ENCODE data around the gene OSBPL10. TPM values are rescaled to one million over a fixed set of nuclear protein-coding genes. Genes with fewer than 3 reads are reported as not detected.

The OSBPL10 gene
- total RNA-seq (2022; extraction: Qiagen RNA extraction; ENCODE audit: low read depth) = 14.5 to 23.1 TPM (median 22.9 TPM) in 5 replicates

DNA sequence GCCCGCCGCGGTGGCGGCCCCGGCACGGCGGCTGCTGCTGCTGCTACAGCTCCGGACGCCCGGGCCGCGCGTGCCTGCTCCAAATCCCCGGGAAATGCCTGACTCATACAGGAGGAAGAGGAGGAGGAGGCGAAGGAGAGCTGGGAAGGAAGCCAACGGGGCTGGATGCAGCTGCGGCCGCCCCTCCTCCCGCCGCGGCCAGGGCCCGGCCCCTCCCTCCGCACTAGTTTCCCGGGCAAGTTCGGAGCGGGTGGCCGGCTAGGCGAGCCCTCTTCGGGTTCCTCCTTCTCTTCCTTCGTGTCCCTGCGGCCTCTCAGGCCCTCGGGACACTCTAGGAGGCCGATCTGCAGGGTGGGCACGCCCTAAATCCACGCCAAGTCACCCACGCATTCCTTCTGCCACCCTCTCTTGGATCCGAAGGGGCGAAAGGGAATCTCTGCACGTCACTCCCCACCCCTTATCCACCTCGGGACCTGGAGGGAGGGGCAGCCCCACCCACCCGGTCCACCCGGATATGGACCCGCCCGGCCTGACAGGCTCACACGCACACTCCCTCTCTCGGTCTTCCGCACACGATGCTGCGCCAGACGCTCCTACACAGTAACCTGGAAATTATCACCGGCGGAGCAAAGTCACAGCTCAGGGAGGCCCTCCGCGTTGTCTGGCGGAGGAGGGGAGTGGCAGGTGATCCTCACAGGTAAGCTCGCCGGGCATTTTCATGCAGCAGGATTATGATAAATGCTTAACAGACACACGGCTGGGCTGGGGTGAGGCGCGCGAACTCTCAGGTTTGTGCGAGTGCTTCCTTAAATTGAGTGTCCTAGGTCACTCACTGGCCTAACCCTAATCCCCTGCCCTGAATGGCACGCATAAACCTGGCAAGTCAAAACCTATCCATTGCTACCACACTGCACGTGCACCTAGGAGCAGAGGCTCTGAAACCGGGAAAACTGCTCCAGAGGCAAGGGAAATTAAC lies at the start of gene OSBPL10, which contains the start of gene ZNF860:
OSBPL10 (minus strand) TSS at position 57 of the 976 bp plus-strand sequence. CDS start 83 bp downstream, outside the sequence.
ZNF860 (plus strand) TSS at position 545 of the 976 bp plus-strand sequence. CDS start 7,330 bp downstream, outside the sequence.

Other genes with a start within 250 kb of the OSBPL10 start
- 1.3 to 1.5 TPM (median 1.4 TPM) in 5 replicates for gene ZNF860, start 488 bp upstream of the OSBPL10 start, total RNA-seq (2022; extraction: Qiagen RNA extraction; ENCODE audit: low read depth)
- gene GPD1L, start 125.4 kb upstream of the OSBPL10 start, total RNA-seq (2022; extraction: Qiagen RNA extraction; ENCODE audit: low read depth) = 15.4 to 21.5 TPM (median 19.9 TPM) in 5 replicates

All from A549 treated with GW870086 at 1 μM for 4 hours (cell line).